Fibroblast of skin of abdomen (primary cell): ENCODE results near the gene FUT3.
A peak's percentile ranks its signal among the peaks of the same experiment; 100 is the strongest.
"Not testable (repeated sequence)": the region's sequence is repeated elsewhere in the genome, so short reads cannot be mapped to it uniquely, and the experiment has no call there.

Experiments
- DNase-seq: peaks from one replicate; pipeline ENCODE4 v3.0.0-alpha.2; 2013

Gene FUT3

GRCh38 chr19:5881543-5882299 lies 30.5 kb upstream of the FUT3 start:
- DNase-seq = no peak

DNA sequence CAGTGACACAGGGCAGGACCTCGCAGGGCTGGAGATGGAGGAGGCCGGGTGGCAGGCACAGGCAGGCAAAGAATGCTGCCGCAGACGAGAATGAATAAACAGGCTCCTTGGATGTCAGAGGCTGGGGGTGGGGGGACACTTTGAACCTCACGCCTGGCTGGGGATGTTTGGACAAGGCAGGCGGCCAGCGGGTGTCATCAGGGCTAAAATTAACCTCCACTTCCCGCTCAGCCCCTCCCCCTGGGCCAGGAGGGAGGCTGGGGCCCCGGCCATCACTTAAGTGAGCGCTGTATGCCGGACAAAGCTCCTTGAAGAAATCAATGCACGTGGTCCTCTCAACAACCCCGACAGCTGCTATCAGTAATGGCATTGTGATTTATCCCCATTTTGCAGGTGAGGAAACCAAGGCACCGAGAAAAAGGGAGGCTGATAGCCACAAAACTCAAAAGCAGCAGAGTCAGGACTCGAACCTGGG lies 29.4 kb upstream of the FUT3 start:
- DNase-seq = peak; percentile 69

DNA sequence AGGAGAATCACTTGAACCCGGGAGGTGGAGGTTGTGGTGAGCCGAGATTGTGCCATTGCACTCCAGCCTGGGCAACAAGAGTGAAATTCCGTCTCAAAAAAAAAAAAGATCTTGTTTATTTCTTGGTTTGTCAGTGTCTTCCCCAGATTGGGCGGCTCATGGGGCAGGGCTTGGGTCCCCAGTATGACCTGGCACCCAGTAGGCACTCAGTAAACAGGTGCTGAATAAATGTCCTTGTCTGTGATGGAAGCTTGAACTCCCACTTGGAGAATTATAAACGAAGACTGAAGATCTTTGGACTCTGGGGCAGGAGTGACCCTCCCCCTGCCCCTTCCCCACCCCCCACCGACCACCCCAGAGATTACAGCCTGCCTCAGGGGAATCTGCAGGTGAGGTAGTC lies 28.9 kb upstream of the FUT3 start:
- no peak for DNase-seq

DNA sequence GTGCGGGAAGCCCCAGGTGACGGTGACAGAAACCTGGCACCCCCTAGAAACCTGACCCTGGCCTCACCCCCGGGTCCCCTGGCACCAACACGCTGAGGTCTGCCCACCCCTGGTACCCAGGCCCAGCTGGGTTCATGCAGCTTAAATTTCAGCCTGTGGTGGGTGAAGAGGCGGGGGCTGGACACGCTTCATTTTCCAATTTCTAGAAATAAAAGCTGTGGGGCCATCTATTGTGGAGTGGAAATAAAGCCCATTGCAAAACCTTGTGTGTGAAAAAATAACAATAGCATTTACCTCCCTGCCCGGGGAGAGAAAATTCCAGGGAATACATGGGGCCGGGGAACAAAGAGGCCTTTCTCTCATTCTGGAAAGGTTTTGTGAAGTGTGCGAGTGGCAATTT lies 26.6 kb upstream of the FUT3 start:
- no peak for DNase-seq

GRCh38 chr19:5877427-5877826 lies 26.2 kb upstream of the FUT3 start:
- no peak for DNase-seq

- peak; percentile 56 for DNase-seq
Observed at GRCh38 chr19:5874496-5874895, 23.2 kb upstream of the FUT3 start.

DNA sequence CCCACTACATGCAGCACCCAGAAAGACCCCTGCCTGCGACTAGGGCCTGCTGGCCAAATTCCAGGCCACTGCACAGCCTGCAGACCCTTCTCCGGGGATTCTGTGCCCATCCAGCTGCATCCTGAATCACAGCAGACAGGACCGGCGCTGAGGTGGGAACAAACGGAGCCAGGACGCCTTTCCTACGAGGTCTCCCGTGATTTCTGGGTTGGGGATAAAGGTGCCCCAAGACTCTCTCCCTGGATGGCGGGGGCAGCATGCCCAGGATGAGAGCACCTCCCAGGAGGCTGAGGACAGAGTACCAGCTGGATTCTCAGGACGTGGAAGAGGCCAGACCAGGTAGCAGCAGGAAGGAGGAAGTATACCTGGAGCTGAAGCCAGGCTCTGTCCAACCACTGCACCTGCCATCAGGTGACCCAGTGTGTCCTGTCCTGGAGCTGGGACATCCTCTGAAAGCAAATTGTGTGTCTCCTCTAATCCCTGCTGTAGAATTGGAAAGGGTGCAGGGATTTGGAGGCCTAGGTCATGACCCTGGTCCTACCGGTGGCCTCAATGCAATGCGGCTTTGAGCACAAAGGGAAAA lies 22.5 kb upstream of the FUT3 start:
- DNase-seq = no peak

DNA sequence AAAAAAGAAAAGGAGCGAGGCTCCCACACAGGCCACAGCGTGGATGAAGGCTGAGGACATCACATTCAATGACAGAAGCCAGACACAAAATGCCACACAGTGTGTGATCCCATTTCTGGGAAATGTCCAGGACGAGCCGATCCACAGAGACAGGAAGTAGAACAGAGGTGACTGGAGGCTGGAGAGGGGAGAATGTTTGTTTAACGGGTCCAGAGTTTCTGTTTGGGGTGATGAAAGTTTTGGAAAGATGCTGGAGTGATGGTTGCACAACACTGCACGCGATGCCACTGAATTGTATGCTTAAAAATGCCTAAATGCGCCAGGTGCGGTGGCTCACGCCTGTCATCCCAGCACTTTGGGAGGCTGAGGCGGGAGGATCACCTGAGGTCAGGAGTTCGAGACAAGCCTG lies 19.7 kb upstream of the FUT3 start:
- no peak for DNase-seq

DNA sequence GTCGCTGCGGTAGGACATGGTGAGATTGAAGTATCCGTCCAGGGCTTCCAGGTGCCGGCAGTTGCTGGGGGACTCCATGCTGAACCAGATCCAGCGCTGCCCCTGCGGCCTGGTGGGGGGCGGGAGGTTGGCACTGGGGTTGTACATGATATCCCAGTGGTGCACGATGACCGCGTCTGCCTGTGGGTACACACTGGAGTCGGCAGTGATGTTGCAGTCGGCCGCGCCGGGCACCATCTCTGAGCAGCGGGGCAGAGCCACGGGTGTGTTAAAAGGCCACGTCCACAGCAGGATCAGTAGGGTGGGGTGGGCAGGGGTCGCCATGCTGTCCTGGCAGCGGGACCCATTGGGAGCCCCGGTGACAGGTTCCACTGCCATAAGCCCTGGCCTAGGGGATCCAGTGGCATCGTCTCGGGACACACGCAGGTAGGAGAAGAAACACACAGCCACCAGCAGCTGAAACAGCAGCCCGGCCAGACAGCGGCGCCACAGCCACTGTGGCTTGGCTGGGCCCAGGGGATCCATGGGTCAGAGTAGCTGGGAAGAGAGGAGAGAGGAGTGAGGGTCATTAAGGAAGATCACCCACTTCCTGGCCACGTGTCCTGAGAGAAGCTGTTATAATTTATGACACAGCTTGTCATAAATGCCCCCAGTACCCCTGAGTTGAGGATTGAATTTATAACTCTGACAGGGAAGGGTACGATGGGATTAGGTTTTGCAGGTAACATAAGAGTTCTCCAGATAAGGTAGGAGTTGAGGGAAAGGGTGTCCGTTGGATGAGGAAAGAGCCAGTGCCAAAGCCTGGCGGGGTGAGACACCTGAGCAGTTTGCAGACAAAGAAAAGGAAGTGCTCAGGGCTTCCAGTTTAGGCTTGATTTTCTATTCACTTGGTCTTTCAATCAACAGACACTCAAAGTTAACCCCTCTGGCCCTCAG lies 16.2 kb upstream of the FUT3 start:
- DNase-seq = no peak

- no peak for DNase-seq
Observed at GRCh38 chr19:5865772-5866171, 14.5 kb upstream of the FUT3 start.

DNA sequence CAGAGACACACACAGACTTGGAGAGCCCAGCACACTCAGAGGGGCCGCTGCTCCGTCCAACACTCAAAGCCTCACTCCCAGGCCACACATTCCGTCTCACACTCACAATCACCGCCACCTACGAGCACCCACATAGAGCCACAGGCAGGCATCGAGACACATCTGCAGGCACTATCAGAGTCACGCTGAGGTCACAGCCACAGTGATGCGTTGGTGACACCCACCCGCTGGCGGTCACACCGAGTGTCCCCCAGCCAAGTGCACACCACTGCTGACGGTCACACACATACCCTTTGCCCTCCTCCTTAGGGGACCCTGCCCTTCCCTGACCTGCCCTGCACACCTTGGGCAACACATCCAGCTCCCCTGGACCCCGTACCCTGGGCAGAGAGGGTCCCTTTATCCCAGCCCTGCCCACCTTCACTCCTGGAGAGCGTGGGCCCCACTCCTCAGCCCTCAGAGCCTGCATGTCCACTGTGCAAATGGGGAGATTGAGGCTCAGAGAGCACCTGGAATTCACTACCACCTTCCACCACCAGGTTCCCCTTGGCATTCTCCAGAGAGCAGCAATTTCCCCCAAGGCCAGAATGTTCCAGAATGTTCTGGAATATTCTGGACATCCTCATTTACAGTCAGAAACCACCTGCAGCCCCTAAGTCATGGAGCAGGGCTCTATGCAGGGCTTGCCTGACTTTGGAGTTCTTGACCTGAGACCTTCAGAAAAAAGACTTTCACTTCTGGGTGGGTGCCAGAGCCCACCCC lies 13.7 kb upstream of the FUT3 start:
- no peak for DNase-seq

DNA sequence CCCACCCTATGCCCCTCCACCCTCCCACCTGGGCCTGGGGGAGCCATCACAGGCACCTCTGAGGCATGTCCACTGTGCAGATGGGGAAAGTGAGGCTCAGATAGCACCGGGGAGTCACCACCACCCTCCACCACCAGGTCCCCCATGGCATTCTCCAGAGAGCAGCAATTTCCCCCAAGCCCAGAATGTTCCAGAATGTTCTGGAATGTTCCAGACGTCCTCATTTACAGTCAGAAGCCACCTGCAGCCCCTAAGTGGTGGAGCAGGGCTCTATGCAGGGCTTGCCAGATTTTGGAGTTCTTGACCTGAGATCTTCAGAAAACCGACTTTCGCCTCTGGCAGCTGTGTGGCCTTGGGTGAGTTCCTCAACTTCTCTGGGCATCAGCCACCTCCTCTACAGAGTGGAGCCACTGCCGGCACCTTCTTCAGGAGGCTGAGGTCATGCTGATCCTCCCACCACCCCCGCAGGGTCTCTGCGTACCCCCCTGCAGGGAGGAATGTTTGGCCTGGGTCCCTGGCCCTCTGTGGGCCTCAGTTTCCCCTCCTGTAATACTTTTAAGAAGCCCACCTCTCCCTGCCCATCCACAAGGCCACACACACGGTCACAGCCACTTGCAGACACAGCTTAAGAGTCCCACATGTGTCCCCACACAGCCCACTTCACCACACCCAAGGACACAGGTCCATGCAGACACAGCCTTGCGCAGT lies 12.9 kb upstream of the FUT3 start:
- no peak for DNase-seq

GRCh38 chr19:5863030-5863665 lies 11.9 kb upstream of the FUT3 start:
- no peak for DNase-seq

DNA sequence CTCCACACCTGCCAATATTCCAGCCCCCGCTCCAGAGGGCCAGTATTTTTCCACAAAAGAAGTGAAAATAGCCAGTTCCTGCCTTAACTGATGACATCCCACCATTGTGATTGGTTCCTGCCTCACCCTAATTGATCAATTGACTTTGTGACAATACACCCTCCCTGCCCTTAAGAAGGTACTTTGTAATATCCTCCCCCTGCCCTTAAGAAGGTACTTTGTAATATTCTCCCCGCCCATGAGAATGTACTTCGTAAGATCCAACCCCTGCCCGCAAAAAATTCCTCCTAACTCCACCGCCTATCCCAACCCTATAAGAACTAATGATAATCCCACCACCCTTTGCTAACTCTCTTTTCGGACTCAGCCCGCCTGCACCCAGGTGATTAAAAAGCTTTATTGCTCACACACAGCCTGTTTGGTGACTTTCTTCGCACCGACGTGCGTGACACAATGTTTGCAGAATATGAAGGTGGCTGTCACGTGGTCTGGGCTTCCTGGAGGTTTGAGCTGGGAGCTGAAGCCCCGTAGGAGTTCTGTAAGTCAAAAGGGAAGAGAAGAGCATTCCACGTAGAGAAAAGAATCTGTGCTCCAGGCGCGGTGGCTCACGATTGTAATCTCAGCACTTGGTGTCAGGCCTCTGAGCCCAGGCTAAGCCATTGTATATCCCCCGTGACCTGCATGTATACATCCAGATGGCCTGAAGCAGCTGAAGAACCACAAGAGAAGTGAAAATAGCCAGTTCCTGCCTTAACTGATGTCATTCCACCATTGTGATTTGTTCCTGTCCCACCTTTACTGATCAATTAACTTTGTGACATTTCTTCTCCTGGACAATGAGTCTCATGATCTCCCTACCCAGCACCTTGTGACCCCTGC lies 6.2 kb upstream of the FUT3 start:
- DNase-seq = no peak

DNA sequence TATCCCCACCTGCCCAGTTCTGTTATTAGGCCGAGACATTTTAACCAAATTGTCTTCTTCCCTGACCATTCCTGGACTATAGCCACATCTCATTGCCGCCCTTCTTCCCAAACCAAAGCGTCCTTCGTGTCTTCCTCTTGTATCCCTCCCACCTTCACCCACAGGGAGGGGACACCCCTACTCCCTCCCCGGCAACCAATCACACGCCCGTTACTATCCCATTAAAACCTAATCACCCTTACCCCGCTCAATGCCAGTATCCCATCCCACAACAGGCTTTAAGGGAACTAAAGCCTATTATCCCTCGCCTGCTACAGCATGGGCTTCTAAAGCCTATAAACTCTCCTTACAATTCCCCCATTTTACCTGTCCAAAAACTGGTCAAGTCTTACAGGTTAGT lies 3.9 kb upstream of the FUT3 start:
- DNase-seq = not testable (repeated sequence)

- DNase-seq = not testable (repeated sequence)
Observed at GRCh38 chr19:5854121-5854520, 2.9 kb upstream of the FUT3 start.

DNA sequence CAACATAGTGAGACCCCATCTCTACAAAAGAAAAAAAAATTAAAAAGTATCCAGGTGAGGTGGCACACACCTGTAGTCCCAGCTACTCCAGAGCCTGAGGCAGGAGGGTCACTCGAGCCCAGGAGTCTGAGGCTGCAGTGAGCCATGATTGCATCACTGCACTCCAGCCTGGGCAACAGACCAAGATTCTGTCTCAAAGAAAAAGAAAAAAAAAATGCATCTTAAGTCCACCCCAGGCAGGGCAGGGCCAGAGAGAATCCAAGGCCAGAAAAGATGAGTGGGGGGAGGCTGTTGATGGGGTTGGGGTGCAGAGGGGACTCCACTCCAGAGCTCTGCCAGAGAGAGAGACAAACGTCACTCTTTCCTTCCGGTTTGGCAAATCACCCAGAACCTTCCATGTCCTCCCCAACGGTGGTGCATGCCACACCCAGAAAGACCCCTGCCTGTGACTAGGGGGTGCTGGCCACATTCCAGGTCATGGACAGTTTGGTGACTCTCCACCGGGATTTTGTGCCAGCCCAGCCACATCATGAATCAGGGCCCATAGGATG lies 431 bp downstream of the FUT3 start:
- peak; percentile 70 for DNase-seq

GRCh38 chr19:5850189-5850588 lies 1.1 kb downstream of the FUT3 start:
- no peak for DNase-seq

- not testable (repeated sequence) for DNase-seq
Observed at GRCh38 chr19:5848621-5849020, 2.6 kb downstream of the FUT3 start.

DNA sequence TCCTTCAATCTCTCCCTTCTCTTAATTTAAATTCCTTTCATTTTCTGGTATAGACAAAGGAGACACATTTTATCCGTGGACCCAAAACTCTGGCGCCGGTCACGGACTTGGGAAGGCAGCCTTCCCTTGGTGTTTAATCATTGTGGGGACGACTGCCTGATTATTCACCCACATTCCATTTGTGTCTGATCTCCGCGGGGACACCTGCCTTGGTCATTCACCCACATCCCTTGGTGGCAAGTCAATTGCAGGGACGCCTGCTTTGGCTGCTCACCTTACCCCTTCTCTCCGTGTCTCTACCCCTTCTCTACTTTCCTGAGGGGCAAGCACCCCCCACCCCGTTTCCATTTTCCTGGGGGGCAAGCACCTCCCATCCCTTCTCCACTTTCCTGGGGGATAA lies 3.4 kb downstream of the FUT3 start:
- not testable (repeated sequence) for DNase-seq
